SK-N-SH treated with all-trans-retinoic acid at 6 μM for 48 hours (cell line): ENCODE data around the gene ITGB4.

ENCODE experiments used
- ATAC-seq: fragments of 200-7000 bp; cut with Tn5 transposase; 3 replicates; pipeline ENCODE4 v1.9.1; 2020; ENCODE audit warnings: mild to moderate bottlenecking, moderate library complexity
- ARNTL ChIP-seq: fragments of 450-650 bp; formaldehyde crosslinking; IDR thresholded peaks from 2 replicates; pipeline ENCODE4 v1.5.0; 2020; ENCODE audit warnings: low read depth, mild to moderate bottlenecking, moderate library complexity, borderline replicate concordance
- BACH2 ChIP-seq: fragments of 250-450 bp; sonication (Bioruptor Pico); IDR thresholded peaks from 2 replicates; pipeline ENCODE4 v1.9.0; 2021; ENCODE audit warnings: mild to moderate bottlenecking, borderline replicate concordance
- CREB5 ChIP-seq: fragments of 250-450 bp; sonication (Bioruptor Pico); IDR thresholded peaks from 2 replicates; pipeline ENCODE4 v1.5.1; 2020; ENCODE audit warnings: low read depth, mild to moderate bottlenecking, moderate library complexity
- CSDC2 ChIP-seq: fragments of 250-450 bp; sonication (Bioruptor Pico); IDR thresholded peaks from 2 replicates; pipeline ENCODE4 v1.5.0; 2020; ENCODE audit warnings: mild to moderate bottlenecking, moderate library complexity
- CSRNP3 ChIP-seq: fragments of 250-450 bp; sonication (Bioruptor Pico); IDR thresholded peaks from 2 replicates; pipeline ENCODE4 v1.5.1; 2021; ENCODE audit warnings: mild to moderate bottlenecking, moderate library complexity
- ESRRG ChIP-seq: fragments of 250-450 bp; sonication (Bioruptor Pico); IDR thresholded peaks from 2 replicates; pipeline ENCODE4 v1.6.1; 2021; ENCODE audit warnings: mild to moderate bottlenecking
- GLIS3 ChIP-seq: fragments of 250-450 bp; sonication (Bioruptor Pico); IDR thresholded peaks from 2 replicates; pipeline ENCODE4 v1.5.0; 2020; ENCODE audit warnings: mild to moderate bottlenecking, moderate library complexity
- ISL1 ChIP-seq: fragments of 250-450 bp; sonication (Bioruptor Pico); IDR thresholded peaks from 2 replicates; pipeline ENCODE4 v2.1.2; 2022; ENCODE audit warnings: mild to moderate bottlenecking, moderate library complexity
- OSR1 ChIP-seq: fragments of 250-450 bp; sonication (Bioruptor Pico); IDR thresholded peaks from 2 replicates; pipeline ENCODE4 v1.8.0; 2022; ENCODE audit warnings: moderate library complexity, mild to moderate bottlenecking, inconsistent platforms
- PATZ1 ChIP-seq: fragments of 250-450 bp; sonication (Bioruptor Pico); IDR thresholded peaks from 2 replicates; pipeline ENCODE4 v1.8.0; 2020; ENCODE audit warnings: mild to moderate bottlenecking, moderate library complexity, borderline replicate concordance
- POU6F1 ChIP-seq: fragments of 250-450 bp; sonication (Bioruptor Pico); IDR thresholded peaks from 2 replicates; pipeline ENCODE4 v1.8.0; 2021; ENCODE audit warnings: low read depth, mild to moderate bottlenecking, moderate library complexity, borderline replicate concordance
- PPARA ChIP-seq: fragments of 250-450 bp; sonication (Bioruptor Pico); IDR thresholded peaks from 2 replicates; pipeline ENCODE4 v1.5.0; 2020; ENCODE audit warnings: mild to moderate bottlenecking, borderline replicate concordance
- RARB ChIP-seq: fragments of 250-450 bp; sonication (Bioruptor Pico); IDR thresholded peaks from 2 replicates; pipeline ENCODE4 v1.8.0; 2021; ENCODE audit warnings: mild to moderate bottlenecking, moderate library complexity
- SNAI2 ChIP-seq: fragments of 250-450 bp; sonication (Bioruptor Pico); IDR thresholded peaks from 2 replicates; pipeline ENCODE4 v1.5.0; 2020; ENCODE audit warnings: mild to moderate bottlenecking, moderate library complexity
- TCF4 ChIP-seq: fragments of 250-450 bp; sonication (Bioruptor Pico); IDR thresholded peaks from 2 replicates; pipeline ENCODE4 v1.8.0; 2021; ENCODE audit warnings: mild to moderate bottlenecking, moderate library complexity, borderline replicate concordance
- TOX ChIP-seq: fragments of 250-450 bp; sonication (Bioruptor Pico); IDR thresholded peaks from 2 replicates; pipeline ENCODE4 v1.8.0; 2021; ENCODE audit warnings: mild to moderate bottlenecking, moderate library complexity, borderline replicate concordance
- TSHZ2 ChIP-seq: fragments of 250-450 bp; sonication (Bioruptor Pico); IDR thresholded peaks from 2 replicates; pipeline ENCODE4 v1.5.0; 2020; ENCODE audit warnings: mild to moderate bottlenecking, moderate library complexity
- ZC3H10 ChIP-seq: fragments of 250-450 bp; sonication (Bioruptor Pico); IDR thresholded peaks from 2 replicates; pipeline ENCODE4 v1.5.1; 2021; ENCODE audit warnings: mild to moderate bottlenecking, moderate library complexity
- ZFP3 ChIP-seq: fragments of 250-450 bp; sonication (Bioruptor Pico); IDR thresholded peaks from 2 replicates; pipeline ENCODE4 v1.5.0; 2020; ENCODE audit warnings: mild to moderate bottlenecking, moderate library complexity
- ZFP30 ChIP-seq: fragments of 450-650 bp; formaldehyde crosslinking; IDR thresholded peaks from 2 replicates; pipeline ENCODE4 v1.5.0; 2022; ENCODE audit warnings: mild to moderate bottlenecking, moderate library complexity
- ZNF565 ChIP-seq: fragments of 450-650 bp; formaldehyde crosslinking; conservative IDR thresholded peaks from 2 replicates; pipeline ENCODE4 v1.5.0; 2020; ENCODE audit warnings: low read depth, mild to moderate bottlenecking, moderate library complexity
- ZNF70 ChIP-seq: fragments of 450-650 bp; formaldehyde crosslinking; IDR thresholded peaks from 2 replicates; pipeline ENCODE4 v1.5.0; 2020; ENCODE audit warnings: mild to moderate bottlenecking, moderate library complexity
- ZNF8 ChIP-seq: fragments of 450-650 bp; formaldehyde crosslinking; IDR thresholded peaks from 2 replicates; pipeline ENCODE4 v1.5.0; 2020; ENCODE audit warnings: mild to moderate bottlenecking, moderate library complexity

Gene ITGB4

GRCh38 chr17:75733471-75733870, 12.2 kb downstream of the ITGB4 start:
- no peak for TF ChIP-seq BACH2 (CRISPR knock-in tag)
- TF ChIP-seq ARNTL (CRISPR knock-in tag), result no peak
- no peak for TF ChIP-seq GLIS3 (CRISPR knock-in tag)
- TF ChIP-seq SNAI2 (CRISPR knock-in tag), result no peak
- no peak for TF ChIP-seq CSDC2 (CRISPR knock-in tag)
- no peak for TF ChIP-seq TCF4 (CRISPR knock-in tag)
- ATAC-seq, result no peak

- no peak for TF ChIP-seq ZC3H10 (CRISPR knock-in tag)
- TF ChIP-seq SNAI2 (CRISPR knock-in tag), result no peak
- TF ChIP-seq BACH2 (CRISPR knock-in tag), result no peak
- no peak for TF ChIP-seq TSHZ2 (CRISPR knock-in tag)
- TF ChIP-seq OSR1 (CRISPR knock-in tag), result no peak
- no peak for TF ChIP-seq POU6F1 (CRISPR knock-in tag)
- no peak for TF ChIP-seq ESRRG
- TF ChIP-seq ZFP30 (CRISPR knock-in tag), result no peak
- TF ChIP-seq RARB (CRISPR knock-in tag), result no peak
- no peak for TF ChIP-seq ZNF8 (CRISPR knock-in tag)
- TF ChIP-seq PPARA (CRISPR knock-in tag), result no peak
- no peak for TF ChIP-seq ZNF70 (CRISPR knock-in tag)
- TF ChIP-seq ISL1 (CRISPR knock-in tag), result no peak
- no peak for TF ChIP-seq ZNF565 (CRISPR knock-in tag)
- no peak for TF ChIP-seq GLIS3 (CRISPR knock-in tag)
- TF ChIP-seq TOX, result no peak
- no peak for TF ChIP-seq PATZ1 (CRISPR knock-in tag)
- no peak for TF ChIP-seq ZFP3 (CRISPR knock-in tag)
- peak; percentile 15; the same call in 2 of the 3 replicates for ATAC-seq
Measured at GRCh38 chr17:75734674-75735294, 13.5 kb downstream of the ITGB4 start.

GRCh38 chr17:75736173-75736835, 15.0 kb downstream of the ITGB4 start:
- no peak for ATAC-seq
- TF ChIP-seq GLIS3 (CRISPR knock-in tag), result no peak
- no peak for TF ChIP-seq SNAI2 (CRISPR knock-in tag)
- no peak for TF ChIP-seq ZNF70 (CRISPR knock-in tag)
- TF ChIP-seq CSRNP3 (CRISPR knock-in tag), result no peak
- TF ChIP-seq TOX, result no peak
- no peak for TF ChIP-seq CREB5 (CRISPR knock-in tag)
- no peak for TF ChIP-seq OSR1 (CRISPR knock-in tag)
- TF ChIP-seq PATZ1 (CRISPR knock-in tag), result no peak
- no peak for TF ChIP-seq BACH2 (CRISPR knock-in tag)
- TF ChIP-seq ZNF8 (CRISPR knock-in tag), result no peak
- no peak for TF ChIP-seq TCF4 (CRISPR knock-in tag)
- TF ChIP-seq TSHZ2 (CRISPR knock-in tag), result no peak
